NCI-H1092 treated with DMSO at 0.1 percent for 48 hours (cell line): ENCODE measurements around the gene MSGN1.

Experiments used
- DNase-seq: peaks from one replicate; lab custom pipeline; 2025; lab: John Stamatoyannopoulos, UW

MSGN1 gene, protein sequence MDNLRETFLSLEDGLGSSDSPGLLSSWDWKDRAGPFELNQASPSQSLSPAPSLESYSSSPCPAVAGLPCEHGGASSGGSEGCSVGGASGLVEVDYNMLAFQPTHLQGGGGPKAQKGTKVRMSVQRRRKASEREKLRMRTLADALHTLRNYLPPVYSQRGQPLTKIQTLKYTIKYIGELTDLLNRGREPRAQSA

DNA sequence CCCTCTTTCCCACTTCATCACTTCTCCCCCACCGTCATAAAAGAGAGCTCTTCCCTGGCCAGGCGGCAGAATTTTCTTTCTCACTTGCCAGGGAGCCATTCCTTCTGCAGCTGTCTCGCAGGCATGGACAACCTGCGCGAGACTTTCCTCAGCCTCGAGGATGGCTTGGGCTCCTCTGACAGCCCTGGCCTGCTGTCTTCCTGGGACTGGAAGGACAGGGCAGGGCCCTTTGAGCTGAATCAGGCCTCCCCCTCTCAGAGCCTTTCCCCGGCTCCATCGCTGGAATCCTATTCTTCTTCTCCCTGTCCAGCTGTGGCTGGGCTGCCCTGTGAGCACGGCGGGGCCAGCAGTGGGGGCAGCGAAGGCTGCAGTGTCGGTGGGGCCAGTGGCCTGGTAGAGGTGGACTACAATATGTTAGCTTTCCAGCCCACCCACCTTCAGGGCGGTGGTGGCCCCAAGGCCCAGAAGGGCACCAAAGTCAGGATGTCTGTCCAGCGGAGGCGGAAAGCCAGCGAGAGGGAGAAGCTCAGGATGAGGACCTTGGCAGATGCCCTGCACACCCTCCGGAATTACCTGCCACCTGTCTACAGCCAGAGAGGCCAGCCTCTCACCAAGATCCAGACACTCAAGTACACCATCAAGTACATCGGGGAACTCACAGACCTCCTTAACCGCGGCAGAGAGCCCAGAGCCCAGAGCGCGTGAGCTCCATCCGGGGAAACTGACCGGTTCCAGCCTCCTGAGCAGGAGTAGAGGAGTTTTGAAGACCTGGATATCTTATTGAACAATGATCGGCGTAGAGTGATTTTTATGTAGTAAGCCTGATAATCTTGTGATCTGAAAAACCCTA, at the start of gene MSGN1:
Gene MSGN1, plus strand, starts transcription at position 65 of the 850 bp plus-strand sequence. Its CDS starts 59 bp downstream, at position 124.
- no peak for DNase-seq

DNA sequence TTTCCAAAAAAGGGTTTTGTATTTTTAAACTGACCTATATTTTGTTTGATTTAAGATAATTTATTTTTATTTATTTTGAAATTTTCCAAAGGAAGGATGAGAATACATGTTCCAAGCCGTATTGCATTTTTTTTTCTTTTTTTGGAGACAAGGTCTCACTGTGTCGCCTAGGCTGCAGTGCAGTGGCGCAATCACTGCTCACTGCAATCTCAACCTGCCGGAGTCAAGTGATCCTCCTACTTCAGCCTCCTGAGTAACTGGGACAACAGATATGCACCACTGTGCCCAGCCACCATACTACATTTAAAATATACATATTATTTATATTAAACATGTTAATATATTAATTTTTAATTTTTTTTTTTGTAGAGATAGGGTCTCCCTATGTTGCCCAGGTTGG, 47.4 kb upstream of the MSGN1 start:
- DNase-seq = no peak

DNA sequence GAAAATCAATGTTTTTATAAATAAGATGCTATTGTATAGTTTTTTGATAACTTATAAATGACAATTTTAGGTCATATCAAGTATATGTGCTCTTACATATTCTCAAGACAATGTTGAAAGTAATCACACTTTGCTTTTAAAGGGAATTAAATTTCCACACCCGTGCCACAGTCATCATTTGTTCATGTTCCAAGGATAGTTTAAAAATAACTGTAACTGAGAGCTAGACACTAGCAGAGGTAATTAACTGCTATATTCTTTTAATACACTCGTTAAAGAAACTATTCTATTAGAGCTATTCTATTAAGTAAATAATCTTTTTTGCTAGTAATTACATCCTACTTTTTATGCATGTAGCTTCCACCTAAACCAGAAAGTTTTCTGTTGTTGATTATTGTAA, 44.3 kb upstream of the MSGN1 start:
- DNase-seq = no peak

DNA sequence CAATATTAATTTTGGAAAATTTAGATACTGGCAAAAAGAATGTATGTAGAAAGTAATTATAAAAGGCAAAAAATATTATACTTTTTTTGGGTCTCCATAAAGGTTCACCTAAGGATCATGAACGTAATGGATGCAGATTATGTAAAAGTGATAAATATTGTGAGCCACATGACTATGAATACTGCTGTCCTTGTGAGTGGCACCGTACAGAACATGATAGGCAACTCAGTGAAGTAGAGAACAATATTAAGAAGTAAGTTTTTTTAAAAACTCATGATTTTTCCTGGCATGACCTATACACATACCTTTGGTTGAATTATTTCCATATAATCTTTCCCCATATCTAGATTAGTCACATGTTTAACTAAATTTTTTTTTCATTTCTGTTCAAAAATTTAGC, 43.7 kb upstream of the MSGN1 start:
- no peak for DNase-seq

DNA sequence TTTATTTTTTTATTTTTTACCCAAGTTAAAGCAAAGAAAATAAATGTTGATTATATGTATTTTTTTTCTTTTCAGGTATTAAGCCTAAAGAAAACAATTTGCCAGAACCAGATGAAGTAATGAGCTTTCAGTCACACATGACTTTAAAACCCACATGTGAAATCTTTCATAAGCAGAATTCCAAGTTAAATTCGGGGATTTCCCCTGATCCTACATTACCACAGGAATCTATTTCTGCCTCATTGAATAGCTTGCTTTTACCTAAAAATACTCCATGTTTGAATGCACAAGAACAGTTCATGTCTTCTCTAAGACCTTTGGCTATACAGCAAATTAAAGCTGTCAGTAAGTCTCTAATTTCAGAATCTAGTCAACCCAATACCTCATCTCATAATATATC, 35.7 kb upstream of the MSGN1 start:
- DNase-seq = no peak

DNA sequence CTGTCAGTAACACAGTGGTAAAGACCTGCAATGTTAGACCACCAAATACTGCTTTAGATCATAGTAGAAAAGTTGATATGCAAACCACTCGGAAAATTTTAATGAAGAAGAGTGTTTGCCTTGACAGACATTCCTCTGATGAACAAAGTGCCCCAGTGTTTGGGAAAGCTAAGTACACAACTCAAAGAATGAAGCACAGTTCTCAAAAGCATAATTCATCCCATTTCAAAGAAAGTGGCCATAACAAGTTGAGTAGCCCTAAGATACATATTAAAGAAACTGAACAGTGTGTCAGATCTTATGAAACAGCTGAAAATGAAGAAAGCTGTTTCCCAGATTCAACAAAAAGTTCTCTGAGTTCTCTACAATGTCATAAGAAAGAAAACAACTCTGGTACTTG, 34.8 kb upstream of the MSGN1 start:
- no peak for DNase-seq

DNA sequence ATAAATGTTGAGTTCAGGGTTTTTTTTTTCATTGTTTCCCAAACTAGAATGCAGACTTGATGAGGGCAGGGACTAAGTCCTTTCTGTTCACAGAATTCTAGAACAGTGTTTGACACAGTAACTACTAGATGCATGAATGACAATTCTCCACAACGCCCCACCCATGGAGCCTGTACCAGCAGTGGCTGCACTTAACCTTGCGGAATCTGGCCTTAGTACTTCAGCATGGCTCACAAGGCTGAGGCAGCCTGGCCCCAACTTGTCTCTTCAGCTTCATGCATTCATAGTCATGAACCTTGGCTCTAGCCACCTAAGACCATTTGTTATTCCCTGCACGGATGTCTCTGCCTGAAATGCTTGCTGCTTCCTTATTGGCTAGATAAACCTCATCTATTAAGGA, 29.5 kb upstream of the MSGN1 start:
- DNase-seq = no peak

DNA sequence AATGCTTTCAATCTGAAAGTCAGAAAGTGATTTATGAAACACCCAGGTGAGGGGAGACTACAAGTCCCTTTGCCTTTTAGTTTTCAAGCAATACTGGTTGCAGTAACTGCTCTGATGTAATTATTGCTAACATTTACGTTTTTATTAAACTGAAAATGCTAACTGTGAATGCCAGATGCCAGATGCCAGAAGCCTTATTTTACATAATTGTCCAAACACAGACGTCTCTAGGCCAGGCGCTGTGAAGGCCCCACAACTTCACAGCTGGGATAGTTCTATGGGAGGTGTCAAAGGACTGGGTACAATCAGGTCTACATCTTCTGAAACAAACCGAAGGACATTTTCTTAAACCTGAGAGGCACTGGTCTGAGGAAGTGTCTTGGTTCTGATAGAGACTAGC, 27.5 kb upstream of the MSGN1 start:
- DNase-seq = no peak

DNA sequence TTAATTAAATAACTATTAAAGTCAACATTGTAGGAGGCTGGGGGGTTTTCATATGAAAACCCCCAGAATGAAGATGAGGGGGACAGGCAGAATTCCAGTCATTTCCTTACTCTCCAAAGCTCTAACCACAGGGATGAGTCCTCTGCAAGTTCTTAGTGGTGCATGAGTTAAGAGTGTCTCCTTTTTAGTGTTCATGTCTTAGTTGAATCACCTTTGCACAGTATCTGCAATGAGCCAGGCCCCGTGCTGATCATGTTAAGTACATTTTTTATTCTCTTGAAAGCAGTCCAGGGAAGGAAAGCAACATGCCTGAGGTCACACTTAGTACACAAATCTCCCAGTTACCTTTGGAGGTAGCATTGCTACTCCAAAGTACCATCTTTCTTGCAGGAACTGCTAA, 25.7 kb upstream of the MSGN1 start:
- DNase-seq = no peak

DNA sequence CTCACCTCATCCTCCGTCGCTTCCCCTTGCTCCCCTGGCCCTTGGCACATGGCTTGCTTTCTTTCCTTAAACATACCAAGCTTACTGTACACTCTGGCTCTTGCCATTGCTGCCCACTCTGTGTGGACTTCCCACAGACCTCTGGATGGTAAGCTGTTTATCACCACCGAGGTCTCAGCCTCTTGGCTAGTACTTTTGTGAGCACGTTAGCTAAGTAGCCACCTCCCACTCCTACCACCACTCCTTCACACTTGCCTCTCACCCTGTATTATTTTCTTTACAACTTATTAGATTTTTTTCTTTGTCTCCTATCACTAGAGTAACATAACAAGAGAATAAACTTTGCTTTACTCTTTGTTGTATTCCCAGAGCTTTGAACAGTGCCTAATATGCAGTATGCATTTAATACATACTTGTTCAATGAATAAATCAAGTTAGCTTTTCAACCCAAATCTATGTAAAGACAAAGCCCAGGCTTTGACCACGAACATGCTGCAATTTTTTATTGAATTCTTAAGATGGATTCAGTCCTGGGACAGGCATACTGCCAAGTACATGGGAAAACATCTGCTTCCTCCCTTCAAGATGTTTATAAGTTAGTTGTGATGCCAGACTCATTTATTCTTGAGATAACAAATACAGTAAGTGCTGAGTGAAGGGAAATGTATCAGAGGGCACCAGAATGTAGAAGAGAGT, 25.0 kb upstream of the MSGN1 start:
- DNase-seq = no peak

DNA sequence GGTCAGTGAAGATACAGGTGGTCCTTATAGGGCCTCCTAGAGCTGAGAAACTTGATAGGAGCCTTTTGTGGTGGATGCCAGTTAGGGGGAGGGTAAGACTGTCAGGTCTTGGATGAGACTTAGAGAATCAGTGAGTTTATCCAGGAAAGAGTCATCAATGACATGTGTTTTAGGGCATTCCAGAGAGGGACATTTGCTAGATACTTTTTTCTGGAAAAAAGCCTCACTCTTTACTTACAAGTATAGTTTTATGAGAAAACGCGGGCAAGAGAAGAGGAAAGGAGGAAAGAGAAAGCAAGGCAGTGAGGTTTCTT, 24.5 kb upstream of the MSGN1 start:
- DNase-seq = no peak

DNA sequence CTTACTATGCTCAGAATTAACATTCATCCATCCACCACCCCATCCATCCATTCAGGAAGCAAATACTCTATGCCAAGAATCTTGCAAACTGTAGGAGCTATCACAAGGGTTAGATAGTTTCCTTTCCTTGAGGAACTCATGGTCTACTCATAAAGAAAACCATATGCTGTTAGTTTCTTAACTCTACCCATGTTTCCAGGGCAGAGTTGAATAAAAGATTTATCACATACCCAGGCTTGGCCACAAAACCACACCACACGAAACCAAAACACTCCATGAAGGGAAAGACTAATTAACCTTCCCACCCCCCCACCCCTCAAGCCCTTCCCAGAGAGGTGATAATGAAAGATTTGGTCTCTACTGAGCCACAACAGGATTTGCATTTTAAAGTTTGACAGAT, 23.7 kb upstream of the MSGN1 start:
- no peak for DNase-seq

DNA sequence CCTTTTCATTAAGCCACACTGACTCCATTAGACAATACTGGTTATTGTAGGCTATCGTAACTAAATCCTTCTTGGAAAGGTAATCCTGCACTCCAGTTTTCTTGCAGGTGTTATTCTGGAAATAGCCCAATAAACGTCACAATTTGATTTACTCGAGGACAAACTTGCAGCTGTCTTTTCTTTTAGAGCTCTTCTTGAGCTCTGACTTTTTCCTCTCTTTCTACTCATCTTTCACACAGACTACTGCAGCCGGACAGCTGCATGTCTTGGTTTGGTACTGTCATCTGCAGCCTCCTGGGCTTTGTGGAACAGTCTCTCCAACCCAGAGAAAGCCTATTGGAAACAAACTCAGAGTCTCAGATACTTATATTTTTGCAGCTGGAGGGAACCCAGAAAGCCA, 23.0 kb upstream of the MSGN1 start:
- DNase-seq = no peak

DNA sequence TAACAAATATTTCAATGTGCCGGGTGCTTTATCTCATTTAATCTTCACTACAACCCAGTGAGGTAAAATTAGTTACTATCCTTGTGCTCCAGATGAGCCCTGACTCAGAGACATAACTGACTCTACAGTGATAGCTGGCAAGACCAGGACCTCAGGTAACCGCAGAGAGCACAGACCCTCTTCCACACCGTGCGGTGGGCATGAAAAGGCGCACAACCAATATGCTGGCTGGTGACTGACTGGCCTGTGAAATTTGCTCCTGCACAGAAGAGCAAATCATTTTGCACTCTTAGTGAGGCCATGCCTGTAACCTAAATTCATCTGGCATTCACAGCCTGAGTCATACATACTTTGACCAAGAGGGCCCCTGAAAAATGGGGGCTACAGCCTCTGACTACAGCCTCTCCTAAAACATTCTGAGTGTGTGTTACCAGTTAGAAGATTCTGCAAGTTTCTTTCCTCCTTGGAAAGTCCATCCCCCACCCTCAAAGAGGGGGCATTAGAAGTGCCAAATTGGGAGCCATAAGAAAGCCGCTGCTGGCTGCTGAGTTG, 22.4 kb upstream of the MSGN1 start:
- DNase-seq = no peak

DNA sequence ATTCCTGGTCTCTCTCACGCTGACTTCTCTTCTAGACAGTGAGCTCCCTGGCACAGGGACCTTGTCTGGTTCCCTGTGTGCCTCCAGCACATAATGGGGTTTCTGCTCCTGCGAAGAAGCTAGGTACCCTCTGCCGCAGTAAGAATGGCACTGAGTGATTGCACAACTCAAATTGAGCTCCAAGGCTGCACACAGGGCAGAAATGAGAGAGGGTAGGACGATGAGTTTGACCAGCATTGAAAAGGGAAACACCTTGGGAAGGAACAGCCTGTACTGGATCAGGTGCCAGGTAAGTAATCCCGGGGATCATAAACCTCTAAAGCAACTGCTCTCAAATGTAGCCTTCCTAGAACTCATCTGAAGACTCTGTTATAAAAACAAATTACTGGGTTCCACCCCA, 21.0 kb upstream of the MSGN1 start:
- no peak for DNase-seq

DNA sequence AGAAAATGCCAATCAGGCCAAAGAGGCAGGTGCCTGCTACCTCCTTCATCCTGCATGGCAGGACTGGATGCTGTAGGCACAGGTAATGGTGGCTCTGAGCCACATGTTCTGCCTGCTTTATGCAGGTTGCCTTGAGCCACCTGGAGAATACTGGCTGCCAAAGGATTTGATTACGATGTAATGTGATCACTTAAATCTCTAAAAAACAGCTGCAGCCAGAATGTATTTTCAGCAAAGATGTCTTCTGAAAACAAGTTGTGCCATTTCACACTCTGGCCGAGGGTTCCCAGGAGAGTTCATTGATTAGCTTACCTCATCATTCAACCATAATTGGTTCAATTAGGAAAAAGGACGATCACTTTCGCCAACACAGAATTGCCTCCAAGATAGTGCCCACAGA, 17.9 kb upstream of the MSGN1 start:
- no peak for DNase-seq

DNA sequence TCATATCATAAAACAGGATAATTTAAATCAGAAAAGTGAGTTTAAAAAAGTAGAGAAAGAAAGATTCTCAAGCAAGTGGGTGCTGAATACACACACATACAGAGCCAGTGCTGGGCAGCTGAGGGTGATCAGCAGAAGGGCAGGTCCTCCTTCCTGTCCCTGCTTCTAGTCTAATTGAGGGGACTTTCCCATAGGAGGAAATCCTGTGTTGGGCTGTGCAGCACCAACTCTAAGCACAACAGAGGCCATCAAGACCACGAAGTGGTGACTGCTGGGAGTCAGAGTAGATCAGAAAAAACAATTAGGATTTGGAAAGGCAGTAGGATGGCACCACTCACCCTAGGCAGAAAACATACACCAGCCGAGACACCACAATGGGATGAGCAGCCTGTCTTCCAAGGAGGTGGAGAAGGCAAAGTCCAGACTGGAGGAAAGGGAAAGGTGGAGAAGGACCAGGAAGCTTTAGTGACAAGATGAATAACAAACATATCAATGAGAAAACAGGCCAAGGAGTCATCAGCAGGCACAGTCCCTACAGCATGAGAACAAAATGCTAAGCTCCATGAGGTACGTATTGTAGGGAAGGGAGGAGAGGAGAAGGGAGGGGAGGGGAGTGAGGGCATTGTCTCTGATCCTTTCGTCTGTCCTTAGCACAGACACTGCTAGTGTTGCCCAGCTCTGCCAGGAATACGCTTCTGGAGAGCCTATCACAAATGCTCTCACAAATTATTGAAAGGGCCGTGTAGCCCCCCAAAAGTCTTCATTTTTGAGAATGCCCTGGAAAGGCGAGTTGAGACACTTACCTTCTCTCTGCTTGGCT, 16.7 kb upstream of the MSGN1 start:
- DNase-seq = no peak

DNA sequence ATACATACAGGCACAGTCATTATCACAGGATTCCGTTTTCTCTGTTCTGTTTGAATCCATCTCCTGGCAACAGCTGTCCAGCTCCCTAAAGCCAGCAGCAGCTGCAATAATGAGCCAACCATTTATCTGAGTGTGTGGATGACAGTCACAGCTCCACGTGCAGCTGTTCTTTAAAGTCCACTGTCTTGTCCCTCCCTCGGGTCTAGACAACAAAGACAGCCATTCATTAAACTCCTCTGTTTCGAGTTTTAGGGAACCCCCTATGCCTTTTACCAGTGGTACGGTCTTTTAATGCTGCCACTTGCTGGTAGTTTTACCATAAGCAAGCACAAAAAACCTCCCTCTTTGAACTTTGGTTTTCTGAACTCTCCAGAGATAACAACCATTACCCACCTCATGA, 16.0 kb upstream of the MSGN1 start:
- DNase-seq = no peak

DNA sequence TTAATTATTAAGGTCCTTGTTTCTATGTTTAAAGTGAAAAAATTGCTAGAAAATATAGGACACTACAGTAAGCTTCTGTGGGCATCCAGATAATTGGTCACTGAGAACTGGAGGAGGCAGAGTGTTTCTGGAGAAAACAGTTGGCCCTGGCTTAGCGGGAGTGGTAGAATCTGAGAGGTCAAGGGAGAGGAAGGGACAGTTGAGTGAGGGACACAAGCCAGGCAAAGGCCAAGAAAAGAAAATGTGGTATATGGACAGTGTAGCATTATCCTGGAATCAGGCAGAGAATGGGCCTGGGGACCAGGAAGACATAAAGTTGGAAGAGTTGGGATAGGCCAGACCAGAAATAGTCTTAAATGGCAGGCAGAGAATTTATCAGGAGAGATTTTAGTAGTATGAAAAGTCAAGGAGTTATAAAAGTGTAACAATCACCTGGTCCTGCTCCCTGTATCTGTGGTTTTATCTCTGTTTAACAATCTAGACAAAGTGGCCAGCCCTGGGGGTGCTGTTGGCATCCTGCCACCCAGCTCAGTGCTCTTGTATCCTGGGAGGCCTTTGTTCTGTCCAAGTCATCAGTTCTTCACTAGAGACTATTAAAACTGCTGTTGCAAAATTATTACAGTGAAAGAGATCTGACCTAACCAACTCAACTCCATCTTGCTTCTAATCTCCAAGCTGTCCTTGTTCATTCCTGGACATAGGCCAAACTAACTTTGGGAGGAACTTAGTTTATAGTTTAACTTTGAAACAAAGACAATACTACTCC, 15.4 kb upstream of the MSGN1 start:
- DNase-seq = no peak

DNA sequence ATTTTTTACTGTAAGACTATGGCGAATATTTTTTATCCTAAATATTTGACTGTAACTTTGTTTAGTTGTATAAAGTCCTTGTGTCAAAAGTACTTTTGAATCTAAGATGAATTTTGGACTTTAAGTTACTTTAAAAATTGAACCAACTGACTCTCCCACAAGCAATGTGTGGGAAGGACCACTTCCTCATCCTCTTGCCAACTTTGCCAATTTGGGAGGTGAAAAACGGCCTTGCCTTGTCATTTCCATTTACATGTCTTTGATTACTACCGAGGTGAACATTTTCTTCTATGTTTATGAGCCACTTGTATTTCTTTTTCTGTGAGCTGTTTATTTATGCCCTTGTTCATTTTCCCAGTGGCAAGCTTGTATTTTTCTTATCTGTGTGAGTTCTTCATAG, 12.8 kb upstream of the MSGN1 start:
- no peak for DNase-seq

DNA sequence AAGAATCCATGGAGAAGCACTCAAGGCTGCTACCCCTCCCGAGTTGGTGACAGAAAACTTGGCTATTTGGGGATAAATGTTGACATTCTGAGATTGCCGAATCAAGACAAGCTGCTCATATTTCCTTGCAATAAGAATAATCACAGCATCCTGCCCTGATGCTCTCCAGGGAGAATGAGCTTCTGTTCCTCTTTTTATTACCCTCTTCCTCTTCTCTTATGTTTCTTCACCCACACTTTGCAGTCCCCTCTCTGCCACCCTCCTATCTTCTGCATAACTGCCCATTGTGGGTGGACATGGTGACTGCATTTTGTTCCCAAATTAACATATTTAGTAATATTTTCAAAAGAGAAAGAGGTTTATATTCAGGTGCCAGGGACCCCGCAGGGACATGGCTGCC, 11.9 kb upstream of the MSGN1 start:
- DNase-seq = no peak

DNA sequence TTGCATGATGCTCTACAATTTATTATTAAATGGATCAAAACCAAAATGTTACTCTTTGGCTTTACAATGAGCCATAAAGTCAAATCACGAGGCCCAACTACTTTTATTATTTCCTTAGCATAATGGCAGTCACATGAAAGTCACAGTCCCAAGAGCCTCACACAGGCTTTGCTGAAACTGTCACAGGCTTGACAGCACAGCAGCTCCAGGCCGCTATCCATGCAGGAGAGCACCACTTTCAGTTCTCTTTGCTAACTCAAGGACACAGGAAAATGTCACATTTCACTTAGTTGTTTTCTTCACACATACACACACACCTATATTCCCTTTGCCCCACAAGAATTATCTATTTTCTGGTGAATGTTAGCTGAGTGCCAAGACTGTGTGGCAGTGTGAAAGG, 11.1 kb upstream of the MSGN1 start:
- DNase-seq = no peak
